GM23338 (cell line): Measurements from ENCODE around the gene KCNA3. TPM values are rescaled to one million over a fixed set of nuclear protein-coding genes. Genes with fewer than 3 reads are reported as not detected.

Experiments
- ATAC-seq: fragments of 200-7000 bp; cut with Tn5 transposase; 3 replicates; pipeline ENCODE4 v1.9.1; 2020
- DNase-seq: peaks from one replicate; pipeline ENCODE4 v3.0.0-alpha.2; 2015; ENCODE audit warnings: low spot score
- H2AFZ ChIP-seq: fragments of 200-600 bp; sonication (generic); 2 replicates; pipeline ENCODE4 v1.8.0; 2016; ENCODE audit warnings: antibody characterized with exemption, mild to moderate bottlenecking, moderate library complexity
- H3F3A ChIP-seq: fragments of 200-600 bp; sonication (generic); replicated peaks from 2 replicates; pipeline ENCODE4 v1.8.0; 2017; ENCODE audit warnings: antibody characterized with exemption, mixed run types, low read depth
- H3K27ac ChIP-seq: fragments of 200-600 bp; sonication (generic); 2 replicates; pipeline ENCODE4 v1.6.1; 2016; ENCODE audit warnings: low read depth
- H3K27me3 ChIP-seq: fragments of 200-600 bp; sonication (generic); 2 replicates; pipeline ENCODE4 v1.8.0; 2016; ENCODE audit warnings: mild to moderate bottlenecking, mixed run types, moderate library complexity; ENCODE audit not compliant: insufficient read depth
- H3K36me3 ChIP-seq: fragments of 200-600 bp; sonication (generic); 2 replicates; pipeline ENCODE4 v1.8.0; 2016; ENCODE audit warnings: mild to moderate bottlenecking; ENCODE audit not compliant: insufficient read depth
- H3K4me1 ChIP-seq: fragments of 200-600 bp; sonication (generic); 2 replicates; pipeline ENCODE4 v1.8.0; 2016; ENCODE audit warnings: mild to moderate bottlenecking, moderate library complexity; ENCODE audit not compliant: insufficient read depth
- H3K4me2 ChIP-seq: fragments of 200-600 bp; sonication (generic); 2 replicates; pipeline ENCODE4 v1.7.1; 2017; ENCODE audit warnings: mixed run types
- H3K4me3 ChIP-seq: fragments of 200-600 bp; sonication (generic); 2 replicates; pipeline ENCODE4 v1.6.1; 2016; ENCODE audit warnings: mixed run types
- H3K79me2 ChIP-seq: fragments of 200-600 bp; sonication (generic); replicated peaks from 2 replicates; pipeline ENCODE4 v1.8.0; 2017; ENCODE audit warnings: mild to moderate bottlenecking; ENCODE audit not compliant: insufficient read depth
- H3K9me2 ChIP-seq: fragments of 200-600 bp; sonication (generic); 2 replicates; pipeline ENCODE4 v1.8.0; 2017; ENCODE audit not compliant: insufficient read depth
- H4K20me1 ChIP-seq: fragments of 200-600 bp; sonication (generic); replicated peaks from 2 replicates; pipeline ENCODE4 v1.8.0; 2017; ENCODE audit warnings: mild to moderate bottlenecking; ENCODE audit not compliant: insufficient read depth
- H3K27ac Mint-ChIP-seq: 2 replicates; pipeline ENCODE4 v1.8.0; 2020; ENCODE audit warnings: inconsistent platforms, mild to moderate bottlenecking, moderate library complexity, mixed read lengths
- H3K27me3 Mint-ChIP-seq: 3 replicates; pipeline ENCODE4 v1.8.0; 2022; ENCODE audit warnings: low read depth, mild to moderate bottlenecking, moderate library complexity, mixed read lengths, inconsistent platforms; ENCODE audit not compliant: insufficient read depth, poor library complexity
- H3K36me3 Mint-ChIP-seq: 3 replicates; pipeline ENCODE4 v1.8.0; 2021; ENCODE audit warnings: low read depth, mild to moderate bottlenecking, inconsistent platforms, moderate library complexity, mixed read lengths
- H3K4me1 Mint-ChIP-seq: 3 replicates; pipeline ENCODE4 v1.8.0; 2020; ENCODE audit warnings: mild to moderate bottlenecking, inconsistent platforms, mixed read lengths
- H3K4me3 Mint-ChIP-seq: 3 replicates; pipeline ENCODE4 v1.8.0; 2021; ENCODE audit warnings: moderate library complexity, mild to moderate bottlenecking, inconsistent platforms, mixed read lengths
- H3K9me3 Mint-ChIP-seq: 3 replicates; pipeline ENCODE4 v1.8.0; 2020; ENCODE audit warnings: moderate library complexity, mild to moderate bottlenecking, inconsistent platforms, mixed read lengths
- CREB1 ChIP-seq: fragments of 250-450 bp; sonication (Bioruptor Pico); IDR thresholded peaks from 2 replicates; pipeline ENCODE4 v1.5.0; 2020; ENCODE audit warnings: low read depth, mild to moderate bottlenecking, moderate library complexity
- EZH2 ChIP-seq: fragments of 200-600 bp; sonication (generic); IDR thresholded peaks from one replicate; pipeline ENCODE4 v1.8.0; 2017; ENCODE audit warnings: antibody characterized with exemption, mild to moderate bottlenecking, low read depth; ENCODE audit not compliant: unreplicated experiment
- EZH2phosphoT487 ChIP-seq: fragments of 200-600 bp; sonication (generic); IDR thresholded peaks from one replicate; pipeline ENCODE4 v1.8.1; 2018; ENCODE audit warnings: antibody characterized with exemption; ENCODE audit not compliant: unreplicated experiment
- JUNB ChIP-seq: IDR thresholded peaks from one replicate; pipeline ENCODE4 v1.6.1; 2016; ENCODE audit warnings: antibody characterized with exemption; ENCODE audit not compliant: unreplicated experiment
- ZNF114 ChIP-seq: fragments of 250-450 bp; sonication (Bioruptor Pico); IDR thresholded peaks from 2 replicates; pipeline ENCODE4 v1.5.0; 2020; ENCODE audit warnings: mild to moderate bottlenecking, moderate library complexity
- ZNF331 ChIP-seq: fragments of 250-450 bp; sonication (Bioruptor Pico); IDR thresholded peaks from 2 replicates; pipeline ENCODE4 v1.5.0; 2020; ENCODE audit warnings: low read depth, mild to moderate bottlenecking, moderate library complexity
- ZNF462 ChIP-seq: fragments of 250-450 bp; sonication (Bioruptor Pico); IDR thresholded peaks from 2 replicates; pipeline ENCODE4 v1.5.0; 2020; ENCODE audit warnings: mild to moderate bottlenecking, moderate library complexity
- polyA plus RNA-seq: library from polyadenylated mRNA; unstranded; fragments of >200 nt; fragmentation: Nextera tagmentation; extraction: Ambion mirVana; gene quantifications from 2 replicates; pipeline ENCODE4 v1.2.1, GENCODE V29; 2016
- total RNA-seq: library from RNA; depleted of rRNA; stranded (reverse); fragments of >200 nt; shearing (Covaris generic); gene quantifications from 2 replicates; pipeline ENCODE4 v1.2.3, GENCODE V29; 2014
- TF ChIP-seq, protein P1 (sequence below): IDR thresholded peaks from 2 replicates; pipeline ENCODE4 v1.6.1; 2016; ENCODE audit warnings: antibody characterized with exemption

Gene KCNA3
- total and polyA plus RNA-seq, 2 experiments from 2014 or later, result 0.32 to 4.2 TPM

- Histone ChIP-seq H3K9me2 (peaks cover 12% of the 10 kb centered on the region; the same call in 1 of the 2 replicates), H3K4me1 (0 out of 2 replicates have a peak, but pooled peaks cover 4% of the 10 kb centered on the region), H3K27ac (no peak overlapping the region), H3K4me3 (no peak overlapping the region), H4K20me1 (no peaks in the 10 kb centered on the region), H3K4me2 (no peak overlapping the region), H3K79me2 (no peaks in the 10 kb centered on the region), H3K27me3 (no peaks in the 10 kb centered on the region), H2AFZ (no peak overlapping the region), H3K36me3 (no peaks in the 10 kb centered on the region), H3F3A (no peaks in the 10 kb centered on the region)
- TF ChIP-seq CREB1, result no peak
- no peak for TF ChIP-seq EZH2phosphoT487
- no peak for TF ChIP-seq ZNF462 (CRISPR knock-in tag)
- no peak for TF ChIP-seq JUNB
- no peak for TF ChIP-seq ZNF331 (CRISPR knock-in tag)
- TF ChIP-seq EZH2, result no peak
- TF ChIP-seq, protein P1, sequence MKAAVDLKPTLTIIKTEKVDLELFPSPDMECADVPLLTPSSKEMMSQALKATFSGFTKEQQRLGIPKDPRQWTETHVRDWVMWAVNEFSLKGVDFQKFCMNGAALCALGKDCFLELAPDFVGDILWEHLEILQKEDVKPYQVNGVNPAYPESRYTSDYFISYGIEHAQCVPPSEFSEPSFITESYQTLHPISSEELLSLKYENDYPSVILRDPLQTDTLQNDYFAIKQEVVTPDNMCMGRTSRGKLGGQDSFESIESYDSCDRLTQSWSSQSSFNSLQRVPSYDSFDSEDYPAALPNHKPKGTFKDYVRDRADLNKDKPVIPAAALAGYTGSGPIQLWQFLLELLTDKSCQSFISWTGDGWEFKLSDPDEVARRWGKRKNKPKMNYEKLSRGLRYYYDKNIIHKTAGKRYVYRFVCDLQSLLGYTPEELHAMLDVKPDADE, result no peak
- TF ChIP-seq ZNF114 (CRISPR knock-in tag), result no peak
- no peak overlapping the region for H3K27ac Mint-ChIP-seq
- no peaks in the 10 kb centered on the region for H3K9me3 Mint-ChIP-seq
- H3K27me3 Mint-ChIP-seq, result peaks cover 3% of the 10 kb centered on the region
- DNase-seq (no peak), ATAC-seq (no peak)
- no peak overlapping the region for H3K4me3 Mint-ChIP-seq
- H3K4me1 Mint-ChIP-seq, result peaks cover 12% of the 10 kb centered on the region; the same call in 2 of the 3 replicates
- no peaks in the 10 kb centered on the region for H3K36me3 Mint-ChIP-seq
Measured at GRCh38 chr1:110708974-110709440, 34.3 kb upstream of the KCNA3 start.
